ENCODE results near the gene SUB1. TPM values are rescaled to one million over a fixed set of nuclear protein-coding genes. Genes with fewer than 3 reads are reported as not detected.

The SUB1 gene
- total and polyA plus RNA-seq, 3 donors from 2014 or later, result 147 to 210 (median 195) TPM

DNA sequence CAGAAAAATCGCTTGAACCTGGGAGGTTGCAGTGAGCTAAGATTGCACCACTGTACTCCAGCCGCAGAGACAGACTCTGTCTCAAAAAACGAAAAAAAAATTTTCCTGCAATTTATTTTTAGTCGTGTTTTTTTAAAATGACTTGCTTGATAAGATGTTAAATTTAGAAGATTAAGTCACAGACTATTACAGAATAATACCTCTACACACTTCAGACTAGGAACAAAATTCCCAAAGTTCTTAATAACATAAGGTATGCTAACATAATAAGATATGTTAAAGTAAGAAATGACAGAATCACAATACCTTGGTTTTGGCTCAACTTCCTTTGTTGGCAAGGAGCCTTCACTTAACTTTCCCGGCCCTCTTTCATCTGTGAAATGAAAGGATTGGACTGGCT is 66.3 kb downstream of the SUB1 start:
- Histone ChIP-seq H3K27me3 (no peaks in the 10 kb centered on the region), H3K27ac (no peak overlapping the region), H3K4me3 (no peak overlapping the region), H3K9me3 (no peaks in the 10 kb centered on the region), H3K4me1 (no peaks in the 10 kb centered on the region), H3K36me3 (ENCODE audit: low read depth, missing control alignments) (no peaks in the 10 kb centered on the region)
- 64 to 69% methylated on average over 5 of the region's 5 CpGs for WGBS, 2 donors
- intact Hi-C loops (cut with DNase I; ENCODE audit: low total_unique reads), result no loop called here
- DNase-seq, result no peak
- no peak for TF ChIP-seq POLR2A (IDR thresholded peaks at IDR 0.05)
- TF ChIP-seq, protein P1, sequence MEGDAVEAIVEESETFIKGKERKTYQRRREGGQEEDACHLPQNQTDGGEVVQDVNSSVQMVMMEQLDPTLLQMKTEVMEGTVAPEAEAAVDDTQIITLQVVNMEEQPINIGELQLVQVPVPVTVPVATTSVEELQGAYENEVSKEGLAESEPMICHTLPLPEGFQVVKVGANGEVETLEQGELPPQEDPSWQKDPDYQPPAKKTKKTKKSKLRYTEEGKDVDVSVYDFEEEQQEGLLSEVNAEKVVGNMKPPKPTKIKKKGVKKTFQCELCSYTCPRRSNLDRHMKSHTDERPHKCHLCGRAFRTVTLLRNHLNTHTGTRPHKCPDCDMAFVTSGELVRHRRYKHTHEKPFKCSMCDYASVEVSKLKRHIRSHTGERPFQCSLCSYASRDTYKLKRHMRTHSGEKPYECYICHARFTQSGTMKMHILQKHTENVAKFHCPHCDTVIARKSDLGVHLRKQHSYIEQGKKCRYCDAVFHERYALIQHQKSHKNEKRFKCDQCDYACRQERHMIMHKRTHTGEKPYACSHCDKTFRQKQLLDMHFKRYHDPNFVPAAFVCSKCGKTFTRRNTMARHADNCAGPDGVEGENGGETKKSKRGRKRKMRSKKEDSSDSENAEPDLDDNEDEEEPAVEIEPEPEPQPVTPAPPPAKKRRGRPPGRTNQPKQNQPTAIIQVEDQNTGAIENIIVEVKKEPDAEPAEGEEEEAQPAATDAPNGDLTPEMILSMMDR (IDR thresholded peaks at IDR 0.05), result no peak

Other genes starting within 250 kb of the SUB1 start
- gene ZFR, start 140.8 kb upstream of the SUB1 start, total RNA-seq, result 100 to 1,000 TPM in 1 of 2 donors, 10 to 100 TPM in 1; 97.2 to 112 TPM
- 77.1 TPM for gene ZFR, start 140.8 kb upstream of the SUB1 start, polyA plus RNA-seq (ENCODE audit: insufficient read depth, low read depth, low replicate concordance)
- 1 to 10 TPM; 2.8 to 3.2 TPM for gene NPR3, start 125.8 kb downstream of the SUB1 start, total RNA-seq
- 3.9 TPM for gene NPR3, start 125.8 kb downstream of the SUB1 start, polyA plus RNA-seq (ENCODE audit: insufficient read depth, low read depth, low replicate concordance)